ENCODE results near the gene MCF2L2.
"Not testable (repeated sequence)": the region's sequence is repeated elsewhere in the genome, so short reads cannot be mapped to it uniquely, and the experiment has no call there.

Gene MCF2L2

DNA sequence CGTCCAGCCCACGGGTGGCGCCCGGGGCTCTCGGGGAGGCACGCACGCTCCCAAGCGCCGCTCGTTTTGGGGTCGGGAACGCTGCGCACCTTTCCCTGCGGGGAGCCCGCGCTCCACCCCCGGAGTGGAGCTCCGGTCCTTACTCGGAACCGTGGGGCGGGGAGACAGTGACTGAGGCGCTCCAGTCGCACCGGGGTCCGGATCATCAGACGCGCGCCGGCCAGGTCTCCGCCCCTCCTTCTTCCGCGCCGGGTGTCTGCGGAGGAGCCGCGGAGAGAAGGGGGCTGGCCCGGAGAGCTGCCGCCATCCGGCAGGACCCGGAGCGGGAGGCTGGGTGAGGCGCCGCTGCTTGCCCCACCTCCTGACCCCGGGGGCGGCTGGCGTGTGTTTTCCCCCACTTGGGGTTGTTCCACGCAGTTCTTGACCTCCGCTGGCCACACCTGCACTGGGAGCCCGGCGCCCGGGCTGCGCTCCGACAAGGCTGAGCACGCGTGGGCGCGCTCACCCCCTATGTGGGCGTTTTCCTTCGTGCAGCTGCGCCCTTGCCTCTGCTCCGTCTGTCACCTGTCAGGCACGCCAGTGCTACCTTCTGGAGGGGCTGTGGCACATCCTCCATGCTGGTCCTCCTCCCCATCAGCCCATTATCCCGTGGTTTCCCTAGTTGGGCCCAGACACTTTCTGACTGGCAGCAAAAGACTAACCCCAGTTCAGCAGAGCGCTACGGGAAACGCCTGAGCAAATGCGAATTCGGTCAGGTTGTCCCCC, at the start of gene MCF2L2:
MCF2L2 (minus strand) TSS at position 173 of the 765 bp plus-strand sequence. CDS start 642 bp downstream, outside the sequence.
- DNase-seq (ENCODE audit: low spot score) = peak; percentile 53

- DNase-seq (ENCODE audit: low spot score) = no peak
Measured at GRCh38 chr3:183477801-183478456, 49.5 kb upstream of the MCF2L2 start.

DNA sequence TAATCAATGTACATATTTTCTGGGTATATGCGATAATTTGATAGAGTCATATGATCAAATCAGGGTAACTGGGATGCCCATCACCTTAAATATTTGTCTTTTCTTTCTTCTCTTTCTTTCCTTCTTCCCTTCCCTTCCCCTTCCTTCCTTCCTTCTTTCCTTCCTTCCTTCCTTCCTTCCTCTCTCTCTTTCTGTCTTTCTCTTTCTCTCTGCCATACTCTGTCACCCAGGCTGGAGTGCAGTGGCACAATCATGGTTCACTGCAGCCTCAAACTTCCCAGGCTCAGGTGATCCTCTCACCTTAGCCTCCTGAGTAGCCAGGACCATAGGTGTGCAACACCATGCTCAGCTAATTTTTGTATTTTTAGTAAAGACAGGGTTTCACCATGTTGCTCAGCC, 47.3 kb upstream of the MCF2L2 start:
- DNase-seq (ENCODE audit: low spot score) = not testable (repeated sequence)

GRCh38 chr3:183475016-183475763, 46.8 kb upstream of the MCF2L2 start:
- DNase-seq (ENCODE audit: low spot score) = no peak

DNA sequence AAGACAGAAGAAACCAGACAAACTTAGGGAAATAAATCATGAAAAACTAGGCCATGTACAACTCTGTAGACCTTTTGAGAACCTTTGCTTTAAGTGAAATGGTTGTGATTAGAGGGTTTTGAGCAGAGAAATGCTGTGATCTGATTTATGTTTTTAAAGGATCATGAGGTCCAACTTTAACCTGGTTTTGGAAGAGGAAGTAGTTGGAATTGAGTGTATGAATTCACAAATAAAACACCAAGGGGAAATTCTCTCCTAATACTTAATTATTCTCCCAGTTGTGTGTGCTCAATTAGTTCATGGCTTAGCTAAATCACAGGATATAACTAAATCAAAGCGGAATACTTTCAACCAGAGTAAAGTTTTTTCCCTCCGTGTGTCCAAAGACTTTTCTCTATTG, 45.5 kb upstream of the MCF2L2 start:
- no peak for DNase-seq (ENCODE audit: low spot score)

GRCh38 chr3:183472155-183472554, 43.7 kb upstream of the MCF2L2 start:
- DNase-seq (ENCODE audit: low spot score) = no peak

GRCh38 chr3:183468424-183468823, 40.0 kb upstream of the MCF2L2 start:
- no peak for DNase-seq (ENCODE audit: low spot score)

GRCh38 chr3:183466575-183466974, 38.2 kb upstream of the MCF2L2 start:
- DNase-seq (ENCODE audit: low spot score) = no peak

DNA sequence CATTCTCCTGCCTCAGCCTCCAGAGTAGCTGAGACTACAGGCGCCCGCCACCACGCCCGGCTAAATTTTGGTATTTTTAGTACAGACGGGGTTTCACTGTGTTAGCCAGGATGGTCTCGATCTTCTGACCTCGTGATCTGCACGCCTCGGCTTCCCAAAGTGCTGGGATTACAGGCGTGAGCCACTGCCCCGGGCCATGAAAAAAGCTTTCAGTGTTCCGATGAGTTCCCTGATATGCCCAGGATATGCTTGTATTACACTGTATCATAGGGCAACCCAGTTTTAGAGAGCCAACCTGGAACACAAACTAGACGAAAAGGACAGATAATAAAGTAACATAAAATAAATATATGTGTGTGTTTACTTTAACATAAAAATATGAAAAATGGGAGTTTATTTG, 37.3 kb upstream of the MCF2L2 start:
- DNase-seq (ENCODE audit: low spot score) = not testable (repeated sequence)

DNA sequence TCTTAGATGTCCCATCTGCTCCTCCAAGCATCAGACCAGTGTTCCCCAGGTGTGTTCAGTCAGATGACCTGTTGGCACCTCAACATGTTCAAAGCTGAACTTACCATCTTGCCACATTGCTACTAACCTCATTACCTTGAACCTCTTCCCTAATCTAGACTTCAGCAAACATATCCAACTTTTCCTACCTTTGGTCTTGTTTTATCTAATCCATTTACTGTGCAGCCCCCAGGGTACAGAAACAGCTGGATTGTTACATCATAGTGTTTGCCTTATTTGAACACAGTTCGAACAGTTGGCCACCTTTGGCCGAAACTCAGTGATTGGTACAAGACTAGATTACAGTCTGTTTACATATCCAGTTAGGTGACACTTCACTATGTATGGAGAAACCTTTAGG, 36.1 kb upstream of the MCF2L2 start:
- DNase-seq (ENCODE audit: low spot score) = no peak

GRCh38 chr3:183460081-183461055, 31.9 kb upstream of the MCF2L2 start:
- no peak for DNase-seq (ENCODE audit: low spot score)

DNA sequence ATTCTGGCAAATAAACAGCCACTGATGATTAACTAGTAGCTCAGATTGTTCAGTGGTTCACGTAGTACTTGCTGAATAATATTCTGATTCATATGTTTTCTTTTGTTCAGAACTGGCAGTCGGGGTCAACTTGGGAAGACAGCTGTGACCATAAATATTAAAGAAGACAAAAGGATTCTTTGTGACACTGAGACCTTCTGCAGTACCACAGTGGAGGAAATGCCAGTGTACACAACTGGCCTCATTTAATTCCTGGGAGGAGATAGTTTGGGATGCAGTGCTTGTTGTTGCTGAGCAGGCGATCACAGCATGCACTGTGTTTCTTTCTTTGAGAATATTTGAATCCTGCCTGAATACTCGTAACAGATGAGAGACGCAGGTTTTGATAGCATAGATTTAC, 26.7 kb upstream of the MCF2L2 start:
- no peak for DNase-seq (ENCODE audit: low spot score)

DNA sequence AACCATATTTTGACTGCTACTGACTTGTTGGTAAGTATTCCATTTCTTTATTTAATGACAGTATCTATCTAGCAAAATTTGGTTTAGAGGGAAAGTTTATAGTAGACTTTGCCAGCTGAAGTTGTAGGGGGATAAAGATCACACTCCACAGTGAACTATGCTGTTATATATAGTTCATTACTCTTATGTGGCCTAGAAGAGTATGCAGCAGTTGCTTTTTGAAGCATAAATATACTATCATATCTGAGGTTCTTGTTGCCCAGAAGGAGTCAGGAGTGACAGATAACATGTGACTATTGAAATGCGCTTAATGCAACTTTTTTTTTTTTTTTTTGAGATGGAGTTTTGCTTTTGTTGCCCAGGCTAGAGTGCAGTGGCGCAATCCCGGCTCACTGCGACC, 25.6 kb upstream of the MCF2L2 start:
- DNase-seq (ENCODE audit: low spot score) = no peak

DNA sequence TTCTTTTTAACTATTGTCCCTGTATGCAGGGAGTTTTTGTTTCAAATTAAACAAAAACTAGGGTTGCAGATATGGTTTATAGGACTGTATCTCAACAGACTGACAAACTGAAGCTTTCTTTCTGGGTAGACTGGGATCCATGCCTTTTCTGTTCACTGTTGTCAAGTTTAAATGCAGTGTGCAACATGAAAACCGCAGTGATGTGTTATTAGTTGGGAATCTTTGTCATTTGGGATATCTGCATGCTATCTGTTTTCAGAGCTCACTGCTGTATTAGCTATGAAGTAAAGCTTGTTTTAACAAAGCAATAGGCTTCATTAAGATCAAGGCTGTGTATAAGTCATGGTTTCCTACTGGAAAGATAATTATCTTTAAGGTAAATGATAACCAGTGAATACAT, 21.4 kb upstream of the MCF2L2 start:
- no peak for DNase-seq (ENCODE audit: low spot score)

DNA sequence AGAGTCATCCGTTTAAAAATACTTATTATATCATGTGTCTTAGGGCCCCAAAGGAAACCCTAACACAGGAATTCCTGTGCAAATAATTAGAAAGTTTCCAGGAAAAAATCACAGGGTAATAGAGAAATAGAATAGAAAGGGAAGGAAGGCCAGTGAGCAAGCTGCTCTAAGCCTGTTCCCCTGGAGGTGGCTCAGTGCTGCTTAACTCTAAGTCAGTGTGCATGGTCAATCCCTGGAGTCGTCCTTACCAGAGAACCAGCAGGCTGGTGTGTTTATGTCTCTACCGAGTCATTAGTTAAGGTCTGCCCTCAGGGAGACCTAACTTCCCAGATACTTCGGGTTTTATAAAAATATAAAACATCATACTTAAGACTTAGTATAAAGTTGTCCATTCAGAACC, 21.0 kb upstream of the MCF2L2 start:
- no peak for DNase-seq (ENCODE audit: low spot score)

- no peak for DNase-seq (ENCODE audit: low spot score)
Measured at GRCh38 chr3:183448369-183449128, 20.1 kb upstream of the MCF2L2 start.

DNA sequence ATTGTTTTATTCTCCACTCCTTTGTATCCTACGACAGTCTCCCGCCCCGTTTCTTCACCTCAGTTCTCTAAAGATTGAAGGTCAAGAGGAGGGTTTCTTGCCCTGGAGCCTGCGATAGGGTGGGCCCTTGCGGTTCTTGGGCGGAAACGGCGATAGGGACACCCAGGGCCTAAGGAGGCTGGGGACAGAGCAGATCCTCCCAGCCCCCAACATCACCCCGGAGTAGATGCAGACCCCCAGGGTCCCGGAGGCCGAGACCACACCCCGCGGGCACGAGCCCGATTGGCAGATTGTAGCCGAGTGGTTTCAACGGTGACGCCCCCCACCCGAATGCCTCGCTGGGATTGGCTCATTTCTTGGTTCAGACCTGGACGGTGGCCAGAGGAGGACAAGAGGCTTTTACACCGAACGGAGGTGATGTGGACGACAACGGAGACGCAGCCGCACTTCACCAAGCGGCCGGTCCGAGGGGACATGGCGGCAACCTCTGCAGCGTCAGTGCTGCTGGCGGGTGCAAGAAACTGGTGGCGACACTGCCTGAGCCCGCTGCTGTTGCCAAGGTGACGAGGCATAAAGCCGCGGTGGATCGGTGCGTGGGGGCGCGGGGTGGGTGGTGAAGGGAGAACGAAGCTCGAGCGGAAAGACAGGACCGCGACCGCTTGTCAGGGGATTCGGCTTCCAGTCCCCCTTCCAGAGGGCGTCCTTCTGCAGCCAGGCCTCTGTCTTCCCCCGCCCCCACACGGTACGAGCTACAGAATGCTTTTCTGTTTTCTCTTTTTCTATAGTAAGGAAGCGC, 19.0 kb upstream of the MCF2L2 start:
- peak; percentile 86 for DNase-seq (ENCODE audit: low spot score)

GRCh38 chr3:183446838-183447205, 18.4 kb upstream of the MCF2L2 start:
- DNase-seq (ENCODE audit: low spot score) = no peak

- DNase-seq (ENCODE audit: low spot score) = no peak
Measured at GRCh38 chr3:183444748-183445147, 16.3 kb upstream of the MCF2L2 start.
